ENCODE measurements around the gene MATN4. TPM values are rescaled to one million over a fixed set of nuclear protein-coding genes. Genes with fewer than 3 reads are reported as not detected.

The MATN4 gene
- total and polyA plus RNA-seq, 2 experiments from 2014 or later = 3.3 to 5.1 TPM

DNA sequence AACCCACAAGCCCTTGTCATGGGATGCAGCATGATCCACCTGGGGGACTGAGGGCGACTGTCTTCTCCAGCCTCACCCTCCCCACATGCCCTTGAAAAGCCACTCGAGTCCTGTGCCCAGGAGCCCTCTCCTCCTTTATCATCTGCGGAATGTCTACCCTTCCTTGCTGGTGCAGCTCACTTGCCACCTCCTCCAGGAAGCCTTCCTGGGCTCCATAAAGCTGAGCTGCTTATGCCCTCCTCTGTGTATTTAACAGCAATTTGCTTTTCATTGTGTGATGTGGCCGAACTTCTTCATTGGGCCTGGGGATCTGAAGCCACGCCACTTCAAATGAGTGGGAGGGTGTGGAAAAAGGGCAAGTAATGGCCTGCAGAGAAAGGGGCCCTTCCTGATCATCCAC is 19.2 kb downstream of the MATN4 start (continued):
- TF ChIP-seq, protein P1, sequence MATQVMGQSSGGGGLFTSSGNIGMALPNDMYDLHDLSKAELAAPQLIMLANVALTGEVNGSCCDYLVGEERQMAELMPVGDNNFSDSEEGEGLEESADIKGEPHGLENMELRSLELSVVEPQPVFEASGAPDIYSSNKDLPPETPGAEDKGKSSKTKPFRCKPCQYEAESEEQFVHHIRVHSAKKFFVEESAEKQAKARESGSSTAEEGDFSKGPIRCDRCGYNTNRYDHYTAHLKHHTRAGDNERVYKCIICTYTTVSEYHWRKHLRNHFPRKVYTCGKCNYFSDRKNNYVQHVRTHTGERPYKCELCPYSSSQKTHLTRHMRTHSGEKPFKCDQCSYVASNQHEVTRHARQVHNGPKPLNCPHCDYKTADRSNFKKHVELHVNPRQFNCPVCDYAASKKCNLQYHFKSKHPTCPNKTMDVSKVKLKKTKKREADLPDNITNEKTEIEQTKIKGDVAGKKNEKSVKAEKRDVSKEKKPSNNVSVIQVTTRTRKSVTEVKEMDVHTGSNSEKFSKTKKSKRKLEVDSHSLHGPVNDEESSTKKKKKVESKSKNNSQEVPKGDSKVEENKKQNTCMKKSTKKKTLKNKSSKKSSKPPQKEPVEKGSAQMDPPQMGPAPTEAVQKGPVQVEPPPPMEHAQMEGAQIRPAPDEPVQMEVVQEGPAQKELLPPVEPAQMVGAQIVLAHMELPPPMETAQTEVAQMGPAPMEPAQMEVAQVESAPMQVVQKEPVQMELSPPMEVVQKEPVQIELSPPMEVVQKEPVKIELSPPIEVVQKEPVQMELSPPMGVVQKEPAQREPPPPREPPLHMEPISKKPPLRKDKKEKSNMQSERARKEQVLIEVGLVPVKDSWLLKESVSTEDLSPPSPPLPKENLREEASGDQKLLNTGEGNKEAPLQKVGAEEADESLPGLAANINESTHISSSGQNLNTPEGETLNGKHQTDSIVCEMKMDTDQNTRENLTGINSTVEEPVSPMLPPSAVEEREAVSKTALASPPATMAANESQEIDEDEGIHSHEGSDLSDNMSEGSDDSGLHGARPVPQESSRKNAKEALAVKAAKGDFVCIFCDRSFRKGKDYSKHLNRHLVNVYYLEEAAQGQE (IDR thresholded peaks at IDR 0.05; ENCODE audit: unreplicated experiment) = no peak
- no peak for TF ChIP-seq ZNF331 (CRISPR knock-in tag; IDR thresholded peaks at IDR 0.05; ENCODE audit: low read depth)

DNA sequence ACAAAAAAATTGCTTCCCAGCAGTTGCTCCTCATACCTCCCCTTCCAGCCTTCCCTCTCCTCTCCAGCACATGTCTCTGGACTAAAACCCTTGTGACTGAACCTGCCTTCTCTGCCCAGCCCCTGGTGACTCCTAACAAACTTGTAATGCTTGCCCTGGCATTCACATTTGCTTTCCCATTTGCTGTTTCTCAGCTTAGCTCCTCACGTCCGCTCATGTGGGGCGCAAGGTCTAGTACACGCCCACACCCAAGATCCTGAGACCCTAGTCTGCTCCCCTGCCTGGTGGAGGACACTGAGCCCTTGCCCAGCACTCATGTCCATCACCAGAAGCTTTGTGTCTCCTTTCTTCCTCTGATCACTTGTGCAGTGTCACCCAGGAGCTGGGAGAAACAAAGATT is 19.7 kb downstream of the MATN4 start:
- peaks cover 27% of the 10 kb centered on the region for H3K27me3 ChIP-seq (ENCODE audit: insufficient read depth)
- no peak overlapping the region for H3K4me3 ChIP-seq
- no peak overlapping the region for H3K4me3 Mint-ChIP-seq
- H3K27ac ChIP-seq (ENCODE audit: low read depth) = no peak overlapping the region
- H3F3A ChIP-seq (replicated peaks; ENCODE audit: low read depth) = no peaks in the 10 kb centered on the region
- no peak for ATAC-seq
- no peaks in the 10 kb centered on the region for H3K9me2 ChIP-seq (ENCODE audit: insufficient read depth)
- H4K20me1 ChIP-seq (replicated peaks; ENCODE audit: insufficient read depth) = no peaks in the 10 kb centered on the region
- no peak overlapping the region for H3K4me2 ChIP-seq
- no peaks in the 10 kb centered on the region for H3K36me3 ChIP-seq (ENCODE audit: insufficient read depth)
- no peaks in the 10 kb centered on the region for H3K36me3 Mint-ChIP-seq (ENCODE audit: low read depth)
- H3K27ac Mint-ChIP-seq = no peak overlapping the region
- peaks cover 19% of the 10 kb centered on the region for H3K27me3 Mint-ChIP-seq (ENCODE audit: insufficient read depth, low read depth, poor library complexity)
- H3K4me1 ChIP-seq (ENCODE audit: insufficient read depth) = 0 out of 2 replicates have a peak, but pooled peaks cover 2% of the 10 kb centered on the region
- no peaks in the 10 kb centered on the region for H3K9me3 Mint-ChIP-seq
- no peak for DNase-seq (ENCODE audit: low spot score)
- no peak overlapping the region for H2AFZ ChIP-seq
- peaks cover 10% of the 10 kb centered on the region for H3K4me1 Mint-ChIP-seq
- no peaks in the 10 kb centered on the region for H3K79me2 ChIP-seq (replicated peaks; ENCODE audit: insufficient read depth)
- no peak for TF ChIP-seq CREB1 (CRISPR knock-in tag; IDR thresholded peaks at IDR 0.05; ENCODE audit: low read depth)
- TF ChIP-seq POLR2AphosphoS5 (IDR thresholded peaks at IDR 0.05; ENCODE audit: low read depth) = no peak
- no peak for TF ChIP-seq EZH2 (IDR thresholded peaks at IDR 0.05; ENCODE audit: low read depth, unreplicated experiment)
- TF ChIP-seq, protein P2, sequence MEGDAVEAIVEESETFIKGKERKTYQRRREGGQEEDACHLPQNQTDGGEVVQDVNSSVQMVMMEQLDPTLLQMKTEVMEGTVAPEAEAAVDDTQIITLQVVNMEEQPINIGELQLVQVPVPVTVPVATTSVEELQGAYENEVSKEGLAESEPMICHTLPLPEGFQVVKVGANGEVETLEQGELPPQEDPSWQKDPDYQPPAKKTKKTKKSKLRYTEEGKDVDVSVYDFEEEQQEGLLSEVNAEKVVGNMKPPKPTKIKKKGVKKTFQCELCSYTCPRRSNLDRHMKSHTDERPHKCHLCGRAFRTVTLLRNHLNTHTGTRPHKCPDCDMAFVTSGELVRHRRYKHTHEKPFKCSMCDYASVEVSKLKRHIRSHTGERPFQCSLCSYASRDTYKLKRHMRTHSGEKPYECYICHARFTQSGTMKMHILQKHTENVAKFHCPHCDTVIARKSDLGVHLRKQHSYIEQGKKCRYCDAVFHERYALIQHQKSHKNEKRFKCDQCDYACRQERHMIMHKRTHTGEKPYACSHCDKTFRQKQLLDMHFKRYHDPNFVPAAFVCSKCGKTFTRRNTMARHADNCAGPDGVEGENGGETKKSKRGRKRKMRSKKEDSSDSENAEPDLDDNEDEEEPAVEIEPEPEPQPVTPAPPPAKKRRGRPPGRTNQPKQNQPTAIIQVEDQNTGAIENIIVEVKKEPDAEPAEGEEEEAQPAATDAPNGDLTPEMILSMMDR (conservative IDR thresholded peaks at IDR 0.05; ENCODE audit: low read depth in 2 of 2) = no peak
- no peak for TF ChIP-seq ZNF462 (CRISPR knock-in tag; IDR thresholded peaks at IDR 0.05)
- TF ChIP-seq, protein P1 (IDR thresholded peaks at IDR 0.05; ENCODE audit: unreplicated experiment) = no peak
- no peak for TF ChIP-seq STAT1 (IDR thresholded peaks at IDR 0.05; ENCODE audit: unreplicated experiment)
- no peak for TF ChIP-seq EZH2phosphoT487 (IDR thresholded peaks at IDR 0.05; ENCODE audit: unreplicated experiment)
- TF ChIP-seq NANOG (IDR thresholded peaks at IDR 0.05; ENCODE audit: borderline replicate concordance) = no peak

Measured in GM23338 (cell line).